ENCODE results near the gene NGDN. TPM values are rescaled to one million over a fixed set of nuclear protein-coding genes. Genes with fewer than 3 reads are reported as not detected.

The NGDN gene
- 34.2 and 41.0 TPM in 2 replicates for total RNA-seq

GRCh38 chr14:23469127-23469905 is at the start of gene NGDN:
Gene NGDN, plus strand, starts transcription at chr14:23469703. Its CDS starts 13 bp downstream, at chr14:23469716.

GRCh38 chr14:23435543-23436326 is 33.8 kb upstream of the NGDN start, which contains the start of gene MYH7:
Gene MYH7, minus strand, starts transcription at chr14:23435660. Its CDS starts 1,928 bp downstream, at chr14:23433732.

Other genes with a start within 250 kb of the NGDN start
- gene RNF212B, start 231.8 kb upstream of the NGDN start, total RNA-seq, result not detected in 2 replicates
- 3.6 and 4.9 TPM in 2 replicates for gene HOMEZ, start 183.6 kb upstream of the NGDN start, total RNA-seq
- 2.3 and 3.0 TPM in 2 replicates for gene PPP1R3E, start 166.8 kb upstream of the NGDN start, total RNA-seq
- 18.4 and 24.9 TPM in 2 replicates for gene BCL2L2, start 162.9 kb upstream of the NGDN start, total RNA-seq
- 98.9 and 104 TPM in 2 replicates for gene PABPN1, start 148.2 kb upstream of the NGDN start, total RNA-seq
- 30.4 and 54.9 TPM in 2 replicates for gene SLC22A17, start 116.8 kb upstream of the NGDN start, total RNA-seq
- gene EFS, start 104.5 kb upstream of the NGDN start, total RNA-seq, result 1.8 and 5.6 TPM in 2 replicates
- not detected in 2 replicates for gene IL25, start 96.9 kb upstream of the NGDN start, total RNA-seq
- gene CMTM5, start 92.7 kb upstream of the NGDN start, total RNA-seq, result not detected in 2 replicates
- gene MYH6, start 61.4 kb upstream of the NGDN start, total RNA-seq, result not detected in 2 replicates
- not detected in 2 replicates for gene MYH7, start 34.0 kb upstream of the NGDN start, total RNA-seq
- gene ZFHX2, start 82.1 kb downstream of the NGDN start, total RNA-seq, result 0.30 and 0.97 TPM in 2 replicates
- 13.0 and 24.3 TPM in 2 replicates for gene THTPA, start 86.6 kb downstream of the NGDN start, total RNA-seq
- 8.9 and 14.0 TPM in 2 replicates for gene AP1G2, start 98.1 kb downstream of the NGDN start, total RNA-seq
- not detected in 2 replicates for gene JPH4, start 109.1 kb downstream of the NGDN start, total RNA-seq
- gene DHRS2, start 166.7 kb downstream of the NGDN start, total RNA-seq, result 1.3 and 3.9 TPM in 2 replicates